Stimulated activated CD4-positive, alpha-beta T cell treated with anti-CD3 and anti-CD28 coated beads, TNF-alpha, amount 100 ng/mL, for 48 hours (primary cell): ENCODE data around the gene SSH2.
"Not testable (repeated sequence)": the region's sequence is repeated elsewhere in the genome, so short reads cannot be mapped to it uniquely, and the experiment has no call there.

Source experiments
- DNase-seq, 3 donors: peaks; one replicate each; pipeline ENCODE4 v3.0.0-alpha.2; 2020; ENCODE audit warnings: low read depth in 3 of 3

Gene SSH2

GRCh38 chr17:29740017-29740416 lies 190.0 kb downstream of the SSH2 start:
- DNase-seq: no peak

GRCh38 chr17:29734640-29735039 lies 195.4 kb downstream of the SSH2 start:
- no peak for DNase-seq

- DNase-seq: no peak
Observed at GRCh38 chr17:29733166-29733565, 196.9 kb downstream of the SSH2 start.

GRCh38 chr17:29732613-29733012 lies 197.4 kb downstream of the SSH2 start:
- no peak for DNase-seq

- no peak for DNase-seq
Observed at GRCh38 chr17:29732209-29732608, 197.8 kb downstream of the SSH2 start.

- no peak for DNase-seq
Observed at GRCh38 chr17:29731589-29731929, 198.5 kb downstream of the SSH2 start.

GRCh38 chr17:29728490-29728889 lies 201.5 kb downstream of the SSH2 start:
- no peak for DNase-seq

- no peak for DNase-seq
Observed at GRCh38 chr17:29726715-29727252, 203.2 kb downstream of the SSH2 start.

GRCh38 chr17:29725408-29725807 lies 204.6 kb downstream of the SSH2 start:
- DNase-seq: not testable (repeated sequence)

GRCh38 chr17:29723278-29724047 lies 206.6 kb downstream of the SSH2 start:
- DNase-seq: no peak

- DNase-seq: no peak
Observed at GRCh38 chr17:29722411-29723198, 207.4 kb downstream of the SSH2 start.

GRCh38 chr17:29720551-29720950 lies 209.5 kb downstream of the SSH2 start:
- no peak for DNase-seq

- no peak for DNase-seq
Observed at GRCh38 chr17:29719469-29719868, 210.6 kb downstream of the SSH2 start.

- no peak for DNase-seq
Observed at GRCh38 chr17:29718446-29719039, 211.5 kb downstream of the SSH2 start.

- no peak for DNase-seq
Observed at GRCh38 chr17:29717817-29718216, 212.2 kb downstream of the SSH2 start.

GRCh38 chr17:29716566-29716965 lies 213.5 kb downstream of the SSH2 start:
- DNase-seq: no peak

GRCh38 chr17:29715680-29716079 lies 214.3 kb downstream of the SSH2 start:
- DNase-seq: no peak

GRCh38 chr17:29714146-29714545 lies 215.9 kb downstream of the SSH2 start:
- no peak for DNase-seq

- no peak for DNase-seq
Observed at GRCh38 chr17:29713626-29714025, 216.4 kb downstream of the SSH2 start.

- DNase-seq: no peak
Observed at GRCh38 chr17:29711588-29712385, 218.2 kb downstream of the SSH2 start.

GRCh38 chr17:29710891-29711418 lies 219.1 kb downstream of the SSH2 start:
- no peak for DNase-seq

- DNase-seq: no peak
Observed at GRCh38 chr17:29710520-29710884, 219.5 kb downstream of the SSH2 start.
